ENCODE results near the gene SNX3. TPM values are rescaled to one million over a fixed set of nuclear protein-coding genes. Genes with fewer than 3 reads are reported as not detected.
A peak's percentile ranks its signal among the peaks of the same experiment; 100 is the strongest.

Gene SNX3
- total RNA-seq, 1 donor from 2014 or later: 122 TPM

- Histone ChIP-seq H3K79me2 (ENCODE audit: low read depth) (no peaks in the 10 kb centered on the region), H3K27me3 (peaks cover 100% of the 10 kb centered on the region), H3K27ac (no peak overlapping the region), H3K36me3 (no peaks in the 10 kb centered on the region), H3K9ac (no peak overlapping the region), H3K9me3 (ENCODE audit: low read depth) (no peaks in the 10 kb centered on the region), H3K4me2 (peak overlapping the region; percentile 83), H3K4me3 (peak overlapping the region; percentile 1), H3F3A (ENCODE audit: low read depth) (peaks cover 61% of the 10 kb centered on the region), H4K20me1 (ENCODE audit: low read depth) (peaks cover 82% of the 10 kb centered on the region), H2AFZ (replicated peaks) (no peak overlapping the region), H3K4me1 (peaks cover 90% of the 10 kb centered on the region)
- peaks cover 56% of the 10 kb centered on the region for H3K4me1 Mint-ChIP-seq
- H3K36me3 Mint-ChIP-seq: no peaks in the 10 kb centered on the region
- peak; percentile 39 for DNase-seq (ENCODE audit: low spot score)
- H3K4me3 Mint-ChIP-seq: peak overlapping the region; percentile 73
- H3K27ac Mint-ChIP-seq: no peak overlapping the region
- H3K27me3 Mint-ChIP-seq (ENCODE audit: insufficient read depth, low read depth): peaks cover 93% of the 10 kb centered on the region
- TF ChIP-seq CTCF (IDR thresholded peaks at IDR 0.05) (peak; percentile 13), EZH2 (IDR thresholded peaks at IDR 0.05) (no peak)
- H3K9me3 Mint-ChIP-seq: peaks cover 2% of the 10 kb centered on the region
Observed at GRCh38 chr6:108163267-108163643, 97.6 kb downstream of the SNX3 start.

GRCh38 chr6:108161724-108162282 is 99.0 kb downstream of the SNX3 start:
- Histone ChIP-seq H3K27ac (no peak overlapping the region), H4K20me1 (ENCODE audit: low read depth) (peaks cover 73% of the 10 kb centered on the region), H3K9me3 (ENCODE audit: low read depth) (no peaks in the 10 kb centered on the region), H3K79me2 (ENCODE audit: low read depth) (no peaks in the 10 kb centered on the region), H3K36me3 (no peaks in the 10 kb centered on the region), H2AFZ (replicated peaks) (no peak overlapping the region), H3K4me3 (no peak overlapping the region), H3F3A (ENCODE audit: low read depth) (peaks cover 61% of the 10 kb centered on the region), H3K4me2 (peak overlapping the region; percentile 42), H3K9ac (no peak overlapping the region), H3K27me3 (peaks cover 93% of the 10 kb centered on the region), H3K4me1 (peaks cover 86% of the 10 kb centered on the region)
- TF ChIP-seq EZH2 (IDR thresholded peaks at IDR 0.05) (no peak), EZH2phosphoT487 (IDR thresholded peaks at IDR 0.05) (peak; percentile 36), CTCF (IDR thresholded peaks at IDR 0.05) (no peak)
- H3K27ac Mint-ChIP-seq: no peak overlapping the region
- peak overlapping the region; percentile 13 for H3K4me3 Mint-ChIP-seq
- no peak for DNase-seq (ENCODE audit: low spot score)
- H3K4me1 Mint-ChIP-seq: peaks cover 51% of the 10 kb centered on the region
- H3K9me3 Mint-ChIP-seq: peaks cover 2% of the 10 kb centered on the region
- H3K27me3 Mint-ChIP-seq (ENCODE audit: insufficient read depth, low read depth): peaks cover 81% of the 10 kb centered on the region
- H3K36me3 Mint-ChIP-seq: no peaks in the 10 kb centered on the region

Small RNAs within 50 kb of the gene (small RNA-seq; reads per million reads assigned to genes)
- gene RNA5SP212 (not detected), gene RNU6-1144P (not detected), gene Z98742.2 (not detected)

Other genes with a start within 250 kb of the SNX3 start
- gene OSTM1, start 186.3 kb downstream of the SNX3 start, total RNA-seq (ENCODE audit: low replicate concordance): 18.0 and 42.8 TPM in 2 replicates
- gene NR2E1, start 95.0 kb downstream of the SNX3 start, total RNA-seq (ENCODE audit: low replicate concordance): 0.25 and 1.0 TPM in 2 replicates
- gene AFG1L, start 34.0 kb upstream of the SNX3 start, total RNA-seq (ENCODE audit: low replicate concordance): 2.9 and 8.3 TPM in 2 replicates

All from neural progenitor cell (in vitro differentiated cells).